Neural cell (in vitro differentiated cells): ENCODE data around the gene ALDH3B2.

ENCODE experiments used
- CTCF ChIP-seq: fragments of 450-650 bp; IDR thresholded peaks from 2 replicates; pipeline ENCODE4 v1.5.1; 2014; ENCODE audit warnings: antibody characterized with exemption, mild to moderate bottlenecking, moderate library complexity; ENCODE audit not compliant: poor library complexity, severe bottlenecking
- EP300 ChIP-seq: fragments of 450-650 bp; conservative IDR thresholded peaks from 2 replicates; pipeline ENCODE4 v1.6.1; 2014; ENCODE audit warnings: antibody characterized with exemption, mild to moderate bottlenecking, moderate library complexity; ENCODE audit not compliant: poor library complexity, severe bottlenecking
- EZH2 ChIP-seq: fragments of 200-600, 300-800 bp; shearing (Covaris generic), sonication (generic); IDR thresholded peaks from 2 replicates; pipeline ENCODE4 v1.6.1; 2014; ENCODE audit warnings: antibody characterized with exemption, low read length, borderline replicate concordance, mild to moderate bottlenecking; ENCODE audit not compliant: insufficient read depth, poor library complexity, severe bottlenecking
- POLR2AphosphoS5 ChIP-seq: IDR thresholded peaks from 2 replicates; pipeline ENCODE4 v1.6.1; 2012
- RAD21 ChIP-seq: fragments of 450-650 bp; conservative IDR thresholded peaks from 2 replicates; pipeline ENCODE4 v1.6.1; 2014; ENCODE audit warnings: antibody characterized with exemption, mild to moderate bottlenecking, moderate library complexity
- SMC3 ChIP-seq: fragments of 450-650 bp; conservative IDR thresholded peaks from 2 replicates; pipeline ENCODE4 v1.6.1; 2014; ENCODE audit warnings: antibody characterized with exemption, mild to moderate bottlenecking, moderate library complexity; ENCODE audit not compliant: poor library complexity

DNA sequence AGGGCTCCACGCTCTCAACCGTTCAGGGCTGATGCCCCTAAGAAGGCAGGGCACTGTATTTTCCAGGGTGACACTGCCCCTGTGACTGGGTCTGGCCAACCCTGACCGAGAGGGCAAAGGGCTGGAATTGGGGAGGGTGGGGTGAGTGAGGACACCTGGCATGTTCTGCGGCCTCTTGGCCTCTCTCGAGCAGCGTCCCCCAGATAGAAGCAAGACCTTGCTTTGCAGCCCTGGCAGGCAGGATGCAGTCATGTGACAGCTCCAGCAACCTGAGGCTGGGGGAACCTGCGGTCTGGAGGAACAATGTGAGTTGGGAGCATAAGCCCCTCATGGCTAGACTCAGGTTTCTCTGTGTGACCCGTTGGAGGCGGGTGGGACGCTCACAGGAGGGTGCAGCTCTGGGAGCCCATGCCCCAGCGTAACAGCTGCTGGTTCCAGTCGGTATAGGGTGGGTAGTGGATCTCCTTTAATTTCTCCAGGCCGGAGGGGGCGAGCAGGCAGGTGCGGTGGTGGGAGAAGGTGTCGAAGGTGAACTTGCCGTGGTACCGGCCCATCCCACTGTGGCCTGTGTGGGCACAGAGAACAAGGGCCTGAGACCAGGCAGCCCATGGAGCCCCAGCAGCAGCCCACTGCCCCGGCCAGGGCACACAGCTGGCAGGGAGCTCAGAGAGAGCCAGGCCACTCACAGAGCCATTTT is 11.4 kb downstream of the ALDH3B2 start:
- TF ChIP-seq CTCF (no peak), EZH2 (no peak), SMC3 (no peak), POLR2AphosphoS5 (no peak), EP300 (no peak), RAD21 (no peak)
